ENCODE measurements around the gene RTBDN.

- TF ChIP-seq POLR2AphosphoS5 (IDR thresholded peaks at IDR 0.05; ENCODE audit: low read depth, low read length) (no peak), TAF1 (IDR thresholded peaks at IDR 0.05; ENCODE audit: borderline replicate concordance, insufficient read depth, low read length) (no peak), SIN3A (IDR thresholded peaks at IDR 0.05; ENCODE audit: borderline replicate concordance, insufficient read depth, low read length) (no peak), REST (IDR thresholded peaks at IDR 0.05; ENCODE audit: insufficient read depth in 1 of 2, low read depth in 2 of 2, low read length in 2 of 2) (no peak)
Observed at GRCh38 chr19:12873891-12874745, 39.7 kb upstream of the RTBDN start.

All from PFSK-1 (cell line).